IMR-90 (cell line): ENCODE results near the gene MRTFA. TPM values are rescaled to one million over a fixed set of nuclear protein-coding genes. Genes with fewer than 3 reads are reported as not detected.
A peak's percentile ranks its signal among the peaks of the same experiment; 100 is the strongest.

Source experiments
- ATAC-seq: fragments of 200-7000 bp; cut with Tn5 transposase; 2 replicates; pipeline ENCODE4 v1.9.1; 2020; ENCODE audit warnings: low read depth, mild to moderate bottlenecking, moderate library complexity
- BruUV-seq: library from RNA; stranded (reverse); fragments of 400-500 nt; replicated peaks from 2 replicates; lab custom pipeline; 2021; lab: Mats Ljungman, UMichigan
- CTCF ChIA-PET: fragments of 300-600 bp; formaldehyde crosslinking; extraction: SDS; loops from one replicate; lab custom pipeline; 2021; ENCODE audit warnings: antibody characterized with exemption; lab: Yijun Ruan, JAX
- POLR2A ChIA-PET: fragments of 300-600 bp; sonication (Branson Sonifier 250); formaldehyde crosslinking; loops from one replicate; lab custom pipeline; 2022; ENCODE audit warnings: antibody characterized with exemption; ENCODE audit not compliant: unreplicated experiment; lab: Charles Lee
- DNase-seq: peaks from one replicate; pipeline ENCODE4 v3.0.0; 2013
- H2AFZ ChIP-seq: replicated peaks from 2 replicates; pipeline ENCODE3; 2013; ENCODE audit warnings: low read length, mild to moderate bottlenecking; ENCODE audit not compliant: poor library complexity
- H2AK5ac ChIP-seq: 2 replicates; pipeline ENCODE4 v1.6.1; 2013; ENCODE audit warnings: low read depth, low read length, inconsistent platforms
- H2AK9ac ChIP-seq: replicated peaks from 2 replicates; pipeline ENCODE3; 2013; ENCODE audit warnings: mild to moderate bottlenecking, low read depth, low read length, moderate library complexity; ENCODE audit not compliant: poor library complexity
- H2BK120ac ChIP-seq: 2 replicates; pipeline ENCODE4 v1.6.1; 2013; ENCODE audit warnings: low read depth, low read length, inconsistent platforms
- H2BK15ac ChIP-seq: 3 replicates; pipeline ENCODE4 v1.6.1; 2013; ENCODE audit warnings: low read depth, low read length, inconsistent platforms
- H2BK20ac ChIP-seq: 2 replicates; pipeline ENCODE4 v1.6.1; 2013; ENCODE audit warnings: low read depth, mild to moderate bottlenecking, inconsistent platforms, low read length, moderate library complexity
- H2BK5ac ChIP-seq: 2 replicates; pipeline ENCODE4 v1.6.1; 2013; ENCODE audit warnings: mild to moderate bottlenecking, low read depth, low read length, inconsistent platforms; ENCODE audit not compliant: poor library complexity, severe bottlenecking
- H3K14ac ChIP-seq: replicated peaks from 2 replicates; pipeline ENCODE4 v1.6.1; 2013; ENCODE audit warnings: low read depth, low read length, inconsistent platforms
- H3K18ac ChIP-seq: 2 replicates; pipeline ENCODE4 v1.6.1; 2013; ENCODE audit warnings: low read depth, low read length, control low read depth
- H3K23ac ChIP-seq: 2 replicates; pipeline ENCODE4 v1.6.1; 2013; ENCODE audit warnings: low read depth, low read length, inconsistent platforms
- H3K27ac ChIP-seq: 2 replicates; pipeline ENCODE4 v1.5.1; 2013; ENCODE audit warnings: mild to moderate bottlenecking, control low read depth, low read length; ENCODE audit not compliant: insufficient read depth
- H3K27me3 ChIP-seq: 2 replicates; pipeline ENCODE4 v1.6.1; 2013; ENCODE audit warnings: low read length; ENCODE audit not compliant: control insufficient read depth, insufficient read depth
- H3K36me3 ChIP-seq: 2 replicates; pipeline ENCODE4 v1.6.1; 2013; ENCODE audit warnings: low read length, mixed read lengths; ENCODE audit not compliant: control insufficient read depth, insufficient read depth
- H3K4ac ChIP-seq: 2 replicates; pipeline ENCODE4 v1.6.1; 2013; ENCODE audit warnings: low read depth, low read length, inconsistent platforms
- H3K4me1 ChIP-seq: 2 replicates; pipeline ENCODE4 v1.6.1; 2013; ENCODE audit warnings: low read length, mixed read lengths; ENCODE audit not compliant: control insufficient read depth, insufficient read depth
- H3K4me2 ChIP-seq: 2 replicates; pipeline ENCODE4 v1.6.1; 2013; ENCODE audit warnings: low read depth, mild to moderate bottlenecking, control low read depth, low read length, moderate library complexity
- H3K4me3 ChIP-seq: 2 replicates; pipeline ENCODE4 v1.5.1; 2013; ENCODE audit warnings: low read depth, mild to moderate bottlenecking, control low read depth, low read length, moderate library complexity; ENCODE audit not compliant: insufficient read depth
- H3K56ac ChIP-seq: 2 replicates; pipeline ENCODE4 v1.6.1; 2013; ENCODE audit warnings: low read length, inconsistent platforms; ENCODE audit not compliant: insufficient read depth; ENCODE audit errors: extremely low read depth
- H3K79me1 ChIP-seq, 2 experiments: 2 replicates each; pipeline ENCODE4 v1.6.1; 2013; ENCODE audit warnings: low read length in 2 of 2, inconsistent platforms in 1 of 2, low read depth in 1 of 2
- H3K9ac ChIP-seq: 2 replicates; pipeline ENCODE4 v1.6.1; 2013; ENCODE audit warnings: low read depth, low read length, control low read depth
- H3K9me1 ChIP-seq: 2 replicates; pipeline ENCODE4 v1.6.1; 2013; ENCODE audit warnings: low read length, inconsistent platforms; ENCODE audit not compliant: insufficient read depth
- H3K9me3 ChIP-seq: 2 replicates; pipeline ENCODE4 v1.6.1; 2013; ENCODE audit warnings: low read length; ENCODE audit not compliant: control insufficient read depth, insufficient read depth
- H4K20me1 ChIP-seq: 2 replicates; pipeline ENCODE4 v1.6.1; 2013; ENCODE audit warnings: low read length, inconsistent platforms; ENCODE audit not compliant: insufficient read depth
- H4K5ac ChIP-seq: 2 replicates; pipeline ENCODE4 v1.6.1; 2013; ENCODE audit warnings: mild to moderate bottlenecking, low read depth, low read length, control low read depth
- H4K8ac ChIP-seq, 2 experiments: 2 replicates each; pipeline ENCODE4 v1.6.1; 2013; ENCODE audit warnings: low read depth in 2 of 2, low read length in 2 of 2, control low read depth in 1 of 2, inconsistent platforms in 1 of 2
- H4K91ac ChIP-seq: 2 replicates; pipeline ENCODE4 v1.6.1; 2013; ENCODE audit warnings: low read depth, low read length, inconsistent platforms; ENCODE audit not compliant: insufficient read depth
- CEBPB ChIP-seq: IDR thresholded peaks from 2 replicates; pipeline ENCODE4 v1.6.1; 2012; ENCODE audit warnings: low read depth, low read length, improper control_type of control experiment
- FOS ChIP-seq: fragments of 150-350 bp; IDR thresholded peaks from 2 replicates; pipeline ENCODE4 v1.6.1; 2016; ENCODE audit warnings: low read depth, low read length
- MAZ ChIP-seq: IDR thresholded peaks from 2 replicates; pipeline ENCODE4 v1.6.1; 2012; ENCODE audit warnings: low read depth, mild to moderate bottlenecking, low read length, improper control_type of control experiment, moderate library complexity, borderline replicate concordance
- NFE2L2 ChIP-seq: fragments of 150-350 bp; IDR thresholded peaks from 2 replicates; pipeline ENCODE4 v1.6.1; 2016; ENCODE audit warnings: low read depth, mild to moderate bottlenecking, low read length
- POLR2A ChIP-seq: IDR thresholded peaks from 2 replicates; pipeline ENCODE4 v1.6.1; 2012; ENCODE audit warnings: mild to moderate bottlenecking, low read depth, low read length
- SMC3 ChIP-seq: fragments of 150-350 bp; IDR thresholded peaks from 2 replicates; pipeline ENCODE4 v1.6.1; 2016; ENCODE audit warnings: low read depth, mild to moderate bottlenecking, antibody characterized with exemption, low read length, moderate library complexity
- USF2 ChIP-seq: fragments of 150-350 bp; IDR thresholded peaks from 2 replicates; pipeline ENCODE4 v1.6.1; 2017; ENCODE audit warnings: mild to moderate bottlenecking, antibody characterized with exemption, low read length, low read depth
- WGBS, 2 experiments: methylation state at CpG; one replicate each; pipeline versions ENCODE4 v1.1.5 to v1.1.7; 2013; ENCODE audit warnings: missing lambda C conversion rate in 2 of 2; ENCODE audit not compliant: insufficient read length in 1 of 2; ENCODE audit errors: extremely low coverage in 2 of 2; 5-methylcytosine and 5-hydroxymethylcytosine counted together
- dilution Hi-C: fragments of 300-500 bp; cut with HindIII; formaldehyde crosslinking; loops from one replicate; pipeline ENCODE4 v1.14.3; 2018; ENCODE audit warnings: low sequenced_read_pairs; ENCODE audit not compliant: unreplicated experiment
- in situ Hi-C: fragments of 300-500 bp; cut with MboI; formaldehyde crosslinking; loops from 3 replicates; pipeline ENCODE4 v1.14.3; 2019; ENCODE audit warnings: low sequenced_read_pairs, inconsistent platforms, mixed read lengths
- intact Hi-C: fragments of 100-400 bp; cut with micrococcal nuclease; formaldehyde crosslinking; loops from 2 replicates; pipeline ENCODE4 v1.10.0; 2022
- polyA plus RNA-seq, 3 experiments: library from polyadenylated mRNA; depleted of rRNA; stranded (reverse); fragments of >200 nt; gene quantifications; 2 replicates each; pipeline ENCODE4 v1.2.3, GENCODE V29; 2012; ENCODE audit warnings: low replicate concordance in 1 of 3
- total RNA-seq: library from RNA; depleted of rRNA; stranded (reverse); fragments of >200 nt; gene quantifications from 2 replicates; pipeline ENCODE4 v1.2.3, GENCODE V29; 2012
- TF ChIP-seq, protein P1 (sequence below): conservative IDR thresholded peaks from 2 replicates; pipeline ENCODE4 v1.5.1; 2012; ENCODE audit warnings: mild to moderate bottlenecking, low read depth, low read length, improper control_type of control experiment

Gene MRTFA
- total and polyA plus RNA-seq, 2 of the 4 experiments (the other 2 are of a cell fraction) = 12.5 to 17.2 TPM

- TF ChIP-seq SMC3 (no peak), MAZ (no peak), NFE2L2 (no peak)
These were observed 948 bp upstream of the MRTFA start (continued) for GRCh38 chr22:40637183-40638150.

- in situ Hi-C loops = no loop called here
- intact Hi-C loops = loop anchor here (1.0 to 5.0 kb wide), 5 partner anchors 39 to 199 kb away; no protein-coding TSS in a partner anchor
- peak overlapping the region; percentile 82 for H3K27ac ChIP-seq
- dilution Hi-C loops = no loop called here
- peak overlapping the region; percentile 72 for H3K9ac ChIP-seq
- H3K36me3 ChIP-seq = no peaks in the 10 kb centered on the region
- peaks cover 15% of the 10 kb centered on the region for H3K9me1 ChIP-seq
- H2BK120ac ChIP-seq = peak overlapping the region; percentile 49
- peak overlapping the region; percentile 4; the same call in 1 of the 3 replicates for H2BK15ac ChIP-seq
- peak overlapping the region; percentile 70 for H2AK5ac ChIP-seq
- BruUV-seq = no TSS peak
- peaks cover 47% of the 10 kb centered on the region for H4K20me1 ChIP-seq
- peak overlapping the region; percentile 92 for H2AK9ac ChIP-seq
- peak; percentile 2 for ATAC-seq
- H3K9me3 ChIP-seq = no peaks in the 10 kb centered on the region
- TF ChIP-seq, protein P1, sequence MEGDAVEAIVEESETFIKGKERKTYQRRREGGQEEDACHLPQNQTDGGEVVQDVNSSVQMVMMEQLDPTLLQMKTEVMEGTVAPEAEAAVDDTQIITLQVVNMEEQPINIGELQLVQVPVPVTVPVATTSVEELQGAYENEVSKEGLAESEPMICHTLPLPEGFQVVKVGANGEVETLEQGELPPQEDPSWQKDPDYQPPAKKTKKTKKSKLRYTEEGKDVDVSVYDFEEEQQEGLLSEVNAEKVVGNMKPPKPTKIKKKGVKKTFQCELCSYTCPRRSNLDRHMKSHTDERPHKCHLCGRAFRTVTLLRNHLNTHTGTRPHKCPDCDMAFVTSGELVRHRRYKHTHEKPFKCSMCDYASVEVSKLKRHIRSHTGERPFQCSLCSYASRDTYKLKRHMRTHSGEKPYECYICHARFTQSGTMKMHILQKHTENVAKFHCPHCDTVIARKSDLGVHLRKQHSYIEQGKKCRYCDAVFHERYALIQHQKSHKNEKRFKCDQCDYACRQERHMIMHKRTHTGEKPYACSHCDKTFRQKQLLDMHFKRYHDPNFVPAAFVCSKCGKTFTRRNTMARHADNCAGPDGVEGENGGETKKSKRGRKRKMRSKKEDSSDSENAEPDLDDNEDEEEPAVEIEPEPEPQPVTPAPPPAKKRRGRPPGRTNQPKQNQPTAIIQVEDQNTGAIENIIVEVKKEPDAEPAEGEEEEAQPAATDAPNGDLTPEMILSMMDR = no peak
- no peak for TF ChIP-seq MAZ
- no peak for TF ChIP-seq USF2
- no peak for TF ChIP-seq FOS
- no peak for TF ChIP-seq POLR2A
- no peak for TF ChIP-seq CEBPB
- WGBS, 2 experiments = 1% methylated on average over 18 of the region's 31 CpGs; no CpG with 5 or more reads in 1 of the 2 experiments
- peaks cover 9% of the 10 kb centered on the region for H3K4me1 ChIP-seq
- peak overlapping the region; percentile 85 for H3K4me2 ChIP-seq
- H4K91ac ChIP-seq = peak overlapping the region; percentile 60
- H4K8ac ChIP-seq = peak overlapping the region in 1 of 2 experiments; percentile 37; a peak in 1 of 4 replicates
- no peaks in the 10 kb centered on the region for H3K27me3 ChIP-seq
- H2BK5ac ChIP-seq = peak overlapping the region; percentile 81
- H2BK20ac ChIP-seq = peak overlapping the region; percentile 33; the same call in 1 of the 2 replicates
- peak overlapping the region; percentile 90 for H3K23ac ChIP-seq
- H4K5ac ChIP-seq = peak overlapping the region; percentile 13
- peak overlapping the region; percentile 92 for H3K14ac ChIP-seq
- CTCF ChIA-PET = interaction anchor here (0.5 to 2.3 kb wide), 2 partner anchors 111 to 179 kb away, joined by 3 to 17 read pairs; no protein-coding TSS in a partner anchor
- H3K4ac ChIP-seq = peak overlapping the region; percentile 78
- peak overlapping the region; percentile 63 for H3K56ac ChIP-seq
- POLR2A ChIA-PET = no interaction called here
- DNase-seq = no peak
- H3K79me1 ChIP-seq = peaks cover 7 to 53% of the 10 kb centered on the region in 2 experiments
- H3K4me3 ChIP-seq = peak overlapping the region; percentile 69
- peak overlapping the region; percentile 26 for H3K18ac ChIP-seq
- H2AFZ ChIP-seq = peak overlapping the region; percentile 88
These were observed 559 bp downstream of the MRTFA start for GRCh38 chr22:40635940-40636379.
